Hippocampal formation (tissue), 2 donors: ENCODE data around the gene DLEC1.

ENCODE experiments used
- DNase-seq, 2 donors: peaks; one replicate each; lab custom pipeline; 2025; lab: John Stamatoyannopoulos, UW

DLEC1 gene

GRCh38 chr3:38136777-38137614, 98.0 kb downstream of the DLEC1 start, which contains the start of gene ACAA1:
ACAA1 (minus strand) TSS chr3:38137127; CDS start chr3:38137035, 92 bp downstream.
- peak; percentile 99 for DNase-seq

GRCh38 chr3:38137615-38138348, 98.8 kb downstream of the DLEC1 start:
- DNase-seq = no peak

DNA sequence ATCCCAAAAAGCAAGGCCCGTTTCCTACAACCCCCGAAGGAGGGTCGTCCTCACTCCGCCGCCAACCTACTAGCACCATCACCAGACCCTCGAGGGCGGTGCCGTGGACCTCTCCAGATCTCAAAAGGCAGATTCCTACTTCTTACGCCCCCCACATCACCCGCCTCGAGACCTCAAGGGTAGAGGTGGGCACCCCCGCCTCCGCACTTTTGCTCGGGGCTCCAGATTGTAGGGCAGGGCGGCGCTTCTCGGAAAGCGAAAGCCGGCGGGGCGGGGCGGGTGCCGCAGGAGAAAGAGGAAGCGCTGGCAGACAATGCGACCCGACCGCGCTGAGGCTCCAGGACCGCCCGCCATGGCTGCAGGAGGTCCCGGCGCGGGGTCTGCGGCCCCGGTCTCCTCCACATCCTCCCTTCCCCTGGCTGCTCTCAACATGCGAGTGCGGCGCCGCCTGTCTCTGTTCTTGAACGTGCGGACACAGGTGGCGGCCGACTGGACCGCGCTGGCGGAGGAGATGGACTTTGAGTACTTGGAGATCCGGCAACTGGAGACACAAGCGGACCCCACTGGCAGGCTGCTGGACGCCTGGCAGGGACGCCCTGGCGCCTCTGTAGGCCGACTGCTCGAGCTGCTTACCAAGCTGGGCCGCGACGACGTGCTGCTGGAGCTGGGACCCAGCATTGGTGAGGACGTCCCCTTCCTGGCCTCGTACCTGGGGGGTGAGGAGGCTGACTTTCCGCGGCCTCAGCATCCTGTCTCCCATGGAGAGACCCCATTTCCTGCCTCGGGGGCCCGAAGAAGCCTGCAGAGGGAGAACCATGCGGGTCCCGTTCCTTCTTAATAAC, 99.6 kb downstream of the DLEC1 start, which contains the start of gene MYD88:
Gene MYD88, plus strand, starts transcription at position 313 of the 842 bp plus-strand sequence. Its CDS starts 40 bp downstream, at position 353.
- peak; percentile 13 to 41 for DNase-seq

DNA sequence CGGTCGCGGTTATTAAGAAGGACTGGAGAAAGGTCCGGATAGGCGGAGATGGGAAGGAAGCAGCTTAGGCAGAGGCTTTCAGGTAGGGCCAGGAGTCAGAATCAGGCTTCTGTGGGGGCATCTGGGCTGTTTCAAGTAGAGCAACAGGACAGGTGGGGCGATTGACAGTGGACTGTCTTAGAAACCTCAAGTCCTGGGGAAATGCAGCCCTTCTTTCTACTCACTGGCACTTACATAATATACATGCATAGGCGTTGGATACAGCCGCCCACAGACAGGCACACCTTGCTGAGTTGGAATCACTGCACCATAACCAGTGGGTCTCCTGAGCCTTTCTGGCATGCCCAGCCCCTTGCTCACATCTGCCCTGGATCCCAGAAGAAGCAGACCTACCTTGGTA, 100.2 kb downstream of the DLEC1 start:
- no peak for DNase-seq

DNA sequence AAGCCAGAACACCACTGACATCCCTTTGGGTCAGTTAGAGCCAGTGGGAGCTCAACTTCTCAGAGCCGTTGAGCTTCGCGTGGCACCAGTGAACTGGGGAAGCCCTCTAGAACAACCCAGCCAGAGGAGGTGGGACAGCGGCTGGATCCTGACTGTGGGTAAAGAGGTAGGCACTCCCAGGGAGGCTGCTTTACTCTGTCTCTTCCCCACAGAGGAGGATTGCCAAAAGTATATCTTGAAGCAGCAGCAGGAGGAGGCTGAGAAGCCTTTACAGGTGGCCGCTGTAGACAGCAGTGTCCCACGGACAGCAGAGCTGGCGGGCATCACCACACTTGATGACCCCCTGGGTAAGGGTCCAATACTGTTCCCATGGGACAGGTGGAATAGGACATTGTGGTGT, 100.6 kb downstream of the DLEC1 start:
- no peak for DNase-seq

DNA sequence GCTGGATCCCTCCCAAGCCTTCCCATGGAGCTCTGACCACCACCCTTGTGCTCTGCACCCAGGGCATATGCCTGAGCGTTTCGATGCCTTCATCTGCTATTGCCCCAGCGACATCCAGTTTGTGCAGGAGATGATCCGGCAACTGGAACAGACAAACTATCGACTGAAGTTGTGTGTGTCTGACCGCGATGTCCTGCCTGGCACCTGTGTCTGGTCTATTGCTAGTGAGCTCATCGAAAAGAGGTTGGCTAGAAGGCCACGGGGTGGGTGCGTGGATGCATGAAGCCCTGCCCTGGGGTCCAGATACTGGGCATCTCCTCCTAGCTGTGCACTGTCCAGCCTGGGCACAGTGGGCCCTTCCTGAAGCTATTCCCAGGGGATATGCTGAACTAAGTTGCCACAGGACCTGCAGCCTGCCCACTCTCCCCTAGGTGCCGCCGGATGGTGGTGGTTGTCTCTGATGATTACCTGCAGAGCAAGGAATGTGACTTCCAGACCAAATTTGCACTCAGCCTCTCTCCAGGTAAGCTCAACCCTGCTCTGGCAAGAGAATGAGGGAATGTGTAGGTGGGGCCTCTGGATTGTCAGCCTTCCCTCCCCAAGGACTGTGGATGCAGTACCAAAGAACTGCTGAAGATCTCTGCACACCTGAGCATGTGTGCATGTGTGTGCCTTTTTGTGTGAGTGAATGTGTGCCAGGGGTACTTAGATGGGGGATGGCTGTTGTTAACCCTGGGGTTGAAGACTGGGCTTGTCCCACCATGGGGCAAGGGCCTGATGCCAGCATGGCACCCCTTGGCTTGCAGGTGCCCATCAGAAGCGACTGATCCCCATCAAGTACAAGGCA, 101.5 kb downstream of the DLEC1 start:
- DNase-seq = no peak

DNA sequence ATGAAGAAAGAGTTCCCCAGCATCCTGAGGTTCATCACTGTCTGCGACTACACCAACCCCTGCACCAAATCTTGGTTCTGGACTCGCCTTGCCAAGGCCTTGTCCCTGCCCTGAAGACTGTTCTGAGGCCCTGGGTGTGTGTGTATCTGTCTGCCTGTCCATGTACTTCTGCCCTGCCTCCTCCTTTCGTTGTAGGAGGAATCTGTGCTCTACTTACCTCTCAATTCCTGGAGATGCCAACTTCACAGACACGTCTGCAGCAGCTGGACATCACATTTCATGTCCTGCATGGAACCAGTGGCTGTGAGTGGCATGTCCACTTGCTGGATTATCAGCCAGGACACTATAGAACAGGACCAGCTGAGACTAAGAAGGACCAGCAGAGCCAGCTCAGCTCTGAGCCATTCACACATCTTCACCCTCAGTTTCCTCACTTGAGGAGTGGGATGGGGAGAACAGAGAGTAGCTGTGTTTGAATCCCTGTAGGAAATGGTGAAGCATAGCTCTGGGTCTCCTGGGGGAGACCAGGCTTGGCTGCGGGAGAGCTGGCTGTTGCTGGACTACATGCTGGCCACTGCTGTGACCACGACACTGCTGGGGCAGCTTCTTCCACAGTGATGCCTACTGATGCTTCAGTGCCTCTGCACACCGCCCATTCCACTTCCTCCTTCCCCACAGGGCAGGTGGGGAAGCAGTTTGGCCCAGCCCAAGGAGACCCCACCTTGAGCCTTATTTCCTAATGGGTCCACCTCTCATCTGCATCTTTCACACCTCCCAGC, 102.4 kb downstream of the DLEC1 start:
- DNase-seq = no peak

DNA sequence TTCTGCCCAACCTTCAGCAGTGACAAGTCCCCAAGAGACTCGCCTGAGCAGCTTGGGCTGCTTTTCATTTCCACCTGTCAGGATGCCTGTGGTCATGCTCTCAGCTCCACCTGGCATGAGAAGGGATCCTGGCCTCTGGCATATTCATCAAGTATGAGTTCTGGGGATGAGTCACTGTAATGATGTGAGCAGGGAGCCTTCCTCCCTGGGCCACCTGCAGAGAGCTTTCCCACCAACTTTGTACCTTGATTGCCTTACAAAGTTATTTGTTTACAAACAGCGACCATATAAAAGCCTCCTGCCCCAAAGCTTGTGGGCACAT, 102.9 kb downstream of the DLEC1 start:
- no peak for DNase-seq

DNA sequence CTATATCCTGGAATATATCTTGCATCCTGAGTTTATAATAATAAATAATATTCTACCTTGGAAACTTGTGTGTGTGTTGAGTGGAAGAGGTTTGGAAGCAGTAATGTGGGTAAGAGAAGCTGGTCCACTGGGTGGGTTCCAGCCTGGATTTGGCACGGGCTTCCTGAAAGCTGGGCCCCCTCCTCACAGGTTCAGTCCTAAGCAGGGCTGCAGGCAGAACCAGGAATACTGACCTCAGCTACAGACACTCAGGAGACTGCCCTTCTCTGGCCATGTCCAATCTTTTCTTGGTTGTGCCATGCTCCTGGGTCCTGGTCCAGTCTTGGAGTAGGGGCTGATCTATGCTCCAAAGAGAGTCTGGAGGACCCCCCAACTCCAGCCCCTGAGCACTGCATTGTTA, 104.0 kb downstream of the DLEC1 start:
- DNase-seq = no peak

DNA sequence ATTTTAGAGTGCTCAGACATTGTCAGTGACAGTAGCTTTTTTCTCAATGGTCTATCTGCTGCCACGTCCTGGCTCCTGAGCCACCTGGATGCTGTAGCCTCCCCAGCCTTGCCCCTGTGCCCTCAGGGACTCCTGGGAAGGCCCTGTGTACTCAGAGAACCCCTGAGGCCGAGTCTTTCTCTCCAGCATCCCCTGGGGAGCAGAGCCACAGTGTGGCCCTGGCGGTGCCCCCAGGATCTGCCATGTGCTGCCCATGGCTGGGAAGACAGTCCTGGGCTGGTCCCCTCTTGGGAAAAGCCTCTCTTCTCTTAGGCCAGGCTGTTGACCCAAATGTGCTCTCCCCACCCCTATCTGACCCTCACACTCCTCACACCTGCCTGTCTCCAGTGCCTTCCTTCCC, 104.5 kb downstream of the DLEC1 start:
- DNase-seq = no peak

- no peak for DNase-seq
Observed at GRCh38 chr3:38146504-38146903, 107.5 kb downstream of the DLEC1 start.

DNA sequence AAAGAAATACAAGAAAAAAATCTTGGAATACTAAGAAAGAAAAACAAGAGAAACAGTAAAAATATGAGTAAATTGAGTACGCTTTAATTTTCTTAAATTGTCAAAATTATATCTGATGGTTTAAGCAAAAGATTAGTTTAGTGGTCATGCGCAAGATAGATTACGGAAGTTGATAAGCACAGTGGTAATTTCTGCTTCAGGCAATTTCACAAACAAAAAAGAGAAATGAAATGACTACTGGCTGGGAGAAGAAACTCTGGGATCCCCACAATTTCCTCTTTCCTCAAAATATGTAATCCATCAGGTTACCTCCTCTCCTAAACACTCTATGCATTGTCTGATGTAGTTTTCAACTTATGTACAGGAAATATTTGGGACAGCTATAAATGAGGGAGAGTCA, 108.4 kb downstream of the DLEC1 start:
- no peak for DNase-seq

DNA sequence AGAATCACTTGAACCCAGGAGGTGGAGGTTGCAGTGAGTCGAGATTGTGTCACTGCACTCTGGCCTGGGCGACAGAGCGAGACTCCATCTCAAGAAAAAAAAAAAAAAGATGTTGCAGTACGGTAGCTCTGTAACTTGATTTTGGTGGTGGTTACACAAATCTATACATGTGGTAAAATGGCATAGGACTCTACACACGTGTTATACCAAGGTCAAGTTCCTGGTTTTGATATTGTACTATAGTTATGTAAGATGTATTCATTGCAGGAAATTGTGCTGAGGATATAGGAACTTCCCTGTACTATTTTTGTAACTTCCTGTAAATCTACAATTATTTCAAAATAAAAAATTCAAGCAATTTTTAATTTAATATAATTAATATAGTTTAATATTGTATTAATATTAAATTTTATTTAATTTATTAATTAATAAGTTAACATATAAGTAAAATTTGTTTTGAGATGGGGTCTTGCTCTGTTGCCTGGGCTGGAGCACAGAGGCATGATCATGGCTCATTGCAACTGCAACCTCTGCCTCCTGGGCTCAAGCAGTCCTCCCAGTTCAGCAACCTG, 109.4 kb downstream of the DLEC1 start:
- DNase-seq = no peak

GRCh38 chr3:38149708-38150107, 110.7 kb downstream of the DLEC1 start:
- DNase-seq = no peak

GRCh38 chr3:38150780-38151528, 111.9 kb downstream of the DLEC1 start:
- no peak for DNase-seq

DNA sequence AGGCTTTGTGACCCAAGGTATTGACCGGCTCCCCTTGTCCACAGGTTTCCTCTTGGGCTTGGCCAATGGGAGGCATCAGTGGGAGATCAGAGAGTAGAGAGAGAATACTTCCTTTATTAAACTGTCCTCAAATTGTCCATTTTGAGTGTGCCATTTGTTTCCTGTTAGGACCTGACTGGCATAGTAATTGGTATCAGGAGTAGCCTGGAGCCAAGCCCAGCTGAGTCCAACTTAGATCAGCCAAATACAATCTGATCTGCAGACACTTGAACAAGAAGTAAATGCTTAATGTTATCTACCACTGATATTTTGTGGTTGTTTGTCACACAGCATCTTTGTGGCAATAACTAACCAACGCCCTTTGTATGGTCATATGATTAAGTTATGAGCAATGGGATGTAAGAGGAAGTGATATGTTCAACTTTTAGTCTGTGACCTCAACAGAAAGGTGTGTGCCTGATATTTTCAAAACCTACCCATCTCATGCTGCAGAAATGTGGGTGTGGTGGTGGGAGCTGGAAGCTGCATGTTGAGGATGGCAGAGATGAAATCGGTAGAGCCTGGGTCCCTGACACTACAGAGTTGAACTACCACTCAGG, 112.8 kb downstream of the DLEC1 start:
- DNase-seq = no peak

DNA sequence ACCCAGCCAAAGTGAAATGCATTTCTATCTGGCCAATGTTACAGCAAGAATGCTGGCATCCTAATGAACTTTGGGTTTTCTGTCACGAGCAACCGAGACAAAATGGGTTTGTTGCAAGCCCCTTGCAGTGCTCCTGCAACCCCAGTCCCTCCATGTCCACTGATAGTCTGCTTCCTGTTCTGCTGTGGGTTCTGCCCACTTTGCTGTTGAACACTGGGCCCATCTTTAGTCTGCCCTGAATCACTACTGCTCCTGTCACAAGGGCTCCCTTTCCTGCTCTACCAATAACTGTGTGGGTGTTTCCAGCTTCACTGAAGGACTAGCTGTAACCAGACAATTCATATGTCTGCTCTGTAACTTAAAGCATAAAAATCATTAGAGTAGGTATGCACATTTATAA, 113.6 kb downstream of the DLEC1 start:
- no peak for DNase-seq

GRCh38 chr3:38153221-38153620, 114.2 kb downstream of the DLEC1 start:
- no peak for DNase-seq

DNA sequence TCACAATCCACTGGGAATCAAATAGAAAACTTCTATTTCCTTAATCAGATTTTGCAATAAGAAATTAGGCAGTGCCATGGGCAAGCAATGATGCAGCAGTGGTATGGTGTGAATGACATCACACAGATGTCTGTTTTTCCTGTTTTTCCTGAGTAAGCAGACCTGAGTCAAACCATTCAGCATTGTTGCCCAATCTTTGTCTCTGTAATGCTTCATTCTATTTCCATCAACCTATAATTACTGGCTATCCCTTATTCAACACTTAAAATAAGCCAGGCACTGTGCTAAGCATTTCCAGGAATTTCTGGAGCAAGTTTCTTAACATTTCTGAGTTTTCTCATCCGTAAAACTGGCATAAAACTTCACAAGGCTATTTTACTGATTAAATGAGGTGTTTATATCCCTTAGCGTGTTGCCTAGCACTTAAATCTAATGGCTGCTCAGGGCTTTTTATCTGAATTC, 115.1 kb downstream of the DLEC1 start:
- no peak for DNase-seq
